ENCODE results near the gene ACOX3. TPM values are rescaled to one million over a fixed set of nuclear protein-coding genes. Genes with fewer than 3 reads are reported as not detected.

Gene ACOX3
- total RNA-seq, 1 experiment from 2014 or later = 21.0 TPM

DNA sequence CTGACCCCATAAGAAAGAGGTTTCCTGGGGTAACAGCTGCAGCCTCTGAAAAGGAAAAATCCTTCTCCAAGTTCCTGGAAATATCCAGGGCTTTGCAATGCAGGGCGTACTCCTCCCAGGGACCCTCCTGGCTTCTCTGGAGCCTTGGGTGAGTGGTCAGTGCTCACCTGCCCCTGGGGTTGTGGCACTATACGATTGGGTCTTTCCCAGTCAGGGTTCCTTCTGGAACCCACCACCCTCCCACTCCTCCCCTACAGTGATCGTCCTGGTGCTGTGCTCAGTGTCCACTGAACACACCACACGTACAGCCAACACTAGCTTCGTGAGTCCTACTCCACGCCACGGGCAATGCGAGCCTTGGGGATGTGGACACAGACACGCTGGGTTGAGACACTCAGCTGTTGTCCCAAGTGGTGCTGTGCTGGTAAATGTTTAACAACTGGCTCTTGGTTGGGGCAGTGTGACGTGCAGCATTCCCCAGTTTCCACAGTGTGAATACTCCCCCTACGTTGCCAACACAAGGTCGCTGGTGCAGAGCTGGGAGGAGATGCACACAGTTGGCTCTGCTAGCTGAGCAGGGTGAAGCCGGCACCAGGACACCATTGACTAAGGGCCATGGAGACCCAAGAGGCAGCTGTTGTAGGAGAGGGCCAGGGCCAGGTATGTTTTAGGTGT is 105.6 kb downstream of the ACOX3 start:
- no peak for DNase-seq
- Histone ChIP-seq H3K27ac (no peak overlapping the region), H3K9me3 (ENCODE audit: insufficient read depth, low read depth) (no peaks in the 10 kb centered on the region), H2AFZ (no peak overlapping the region), H3F3A (ENCODE audit: insufficient read depth, low read depth) (peaks cover 3% of the 10 kb centered on the region; the same call in 1 of the 2 replicates), H3K27me3 (ENCODE audit: insufficient read depth, low read depth) (no peaks in the 10 kb centered on the region), H3K36me3 (ENCODE audit: low read depth) (no peaks in the 10 kb centered on the region), H4K20me1 (ENCODE audit: insufficient read depth) (no peaks in the 10 kb centered on the region), H3K9me2 (ENCODE audit: insufficient read depth) (no peaks in the 10 kb centered on the region), H3K4me3 (no peak overlapping the region), H3K79me2 (ENCODE audit: low read depth) (no peaks in the 10 kb centered on the region), H3K4me2 (no peak overlapping the region), H3K4me1 (replicated peaks; ENCODE audit: insufficient read depth) (peaks cover 8% of the 10 kb centered on the region)
- POLR2A ChIA-PET (ENCODE audit: unreplicated experiment) = no interaction called here
- intact Hi-C loops (cut with micrococcal nuclease; ENCODE audit: unreplicated experiment) = no loop called here
- BruUV-seq (replicated peaks) = no TSS peak
- TF ChIP-seq, protein P1, sequence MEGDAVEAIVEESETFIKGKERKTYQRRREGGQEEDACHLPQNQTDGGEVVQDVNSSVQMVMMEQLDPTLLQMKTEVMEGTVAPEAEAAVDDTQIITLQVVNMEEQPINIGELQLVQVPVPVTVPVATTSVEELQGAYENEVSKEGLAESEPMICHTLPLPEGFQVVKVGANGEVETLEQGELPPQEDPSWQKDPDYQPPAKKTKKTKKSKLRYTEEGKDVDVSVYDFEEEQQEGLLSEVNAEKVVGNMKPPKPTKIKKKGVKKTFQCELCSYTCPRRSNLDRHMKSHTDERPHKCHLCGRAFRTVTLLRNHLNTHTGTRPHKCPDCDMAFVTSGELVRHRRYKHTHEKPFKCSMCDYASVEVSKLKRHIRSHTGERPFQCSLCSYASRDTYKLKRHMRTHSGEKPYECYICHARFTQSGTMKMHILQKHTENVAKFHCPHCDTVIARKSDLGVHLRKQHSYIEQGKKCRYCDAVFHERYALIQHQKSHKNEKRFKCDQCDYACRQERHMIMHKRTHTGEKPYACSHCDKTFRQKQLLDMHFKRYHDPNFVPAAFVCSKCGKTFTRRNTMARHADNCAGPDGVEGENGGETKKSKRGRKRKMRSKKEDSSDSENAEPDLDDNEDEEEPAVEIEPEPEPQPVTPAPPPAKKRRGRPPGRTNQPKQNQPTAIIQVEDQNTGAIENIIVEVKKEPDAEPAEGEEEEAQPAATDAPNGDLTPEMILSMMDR (conservative IDR thresholded peaks at IDR 0.05) = no peak
- TF ChIP-seq EZH2 (IDR thresholded peaks at IDR 0.05; ENCODE audit: low read depth) = no peak
- CTCF ChIA-PET = no interaction called here

DNA sequence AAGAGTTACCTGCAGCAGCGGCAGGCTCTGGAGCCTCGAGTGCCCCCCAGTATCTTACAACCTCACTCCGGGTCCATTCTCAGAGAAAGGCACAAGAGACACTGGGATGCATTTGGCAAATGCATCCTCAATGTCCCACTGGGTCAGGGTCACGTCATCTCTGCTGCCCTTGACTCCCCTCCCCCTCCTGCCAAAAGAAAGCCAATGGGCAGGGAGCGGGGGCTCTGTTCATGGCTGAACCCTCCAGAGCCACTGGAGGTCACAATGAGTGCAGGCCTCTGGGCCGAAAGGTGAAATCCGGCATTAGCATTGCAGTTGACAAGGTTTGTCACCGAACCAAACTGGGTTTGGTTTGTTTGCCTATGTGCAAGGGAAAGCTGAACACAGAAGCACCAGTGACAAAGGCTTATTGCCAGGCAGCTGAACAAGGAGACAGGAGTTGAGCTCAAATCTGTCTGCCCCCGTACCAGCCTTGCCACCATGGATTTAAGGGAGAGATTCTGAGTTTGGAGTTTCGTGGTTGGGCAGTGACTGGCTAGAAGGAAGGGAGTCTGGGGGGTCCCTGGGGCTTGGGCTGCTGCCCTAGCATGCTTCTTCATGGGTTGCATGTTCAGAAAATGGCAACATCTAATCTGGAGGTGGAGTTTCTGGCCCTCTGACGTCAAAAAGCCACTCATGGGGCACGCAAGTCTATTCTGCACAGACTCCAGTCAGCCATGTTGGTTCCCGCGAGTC is 106.6 kb downstream of the ACOX3 start:
- TF ChIP-seq, protein P1 (conservative IDR thresholded peaks at IDR 0.05) = no peak
- TF ChIP-seq EZH2 (IDR thresholded peaks at IDR 0.05; ENCODE audit: low read depth) = no peak
- CTCF ChIA-PET = no interaction called here
- H3F3A ChIP-seq (ENCODE audit: insufficient read depth, low read depth) = peaks cover 3% of the 10 kb centered on the region; the same call in 1 of the 2 replicates

DNA sequence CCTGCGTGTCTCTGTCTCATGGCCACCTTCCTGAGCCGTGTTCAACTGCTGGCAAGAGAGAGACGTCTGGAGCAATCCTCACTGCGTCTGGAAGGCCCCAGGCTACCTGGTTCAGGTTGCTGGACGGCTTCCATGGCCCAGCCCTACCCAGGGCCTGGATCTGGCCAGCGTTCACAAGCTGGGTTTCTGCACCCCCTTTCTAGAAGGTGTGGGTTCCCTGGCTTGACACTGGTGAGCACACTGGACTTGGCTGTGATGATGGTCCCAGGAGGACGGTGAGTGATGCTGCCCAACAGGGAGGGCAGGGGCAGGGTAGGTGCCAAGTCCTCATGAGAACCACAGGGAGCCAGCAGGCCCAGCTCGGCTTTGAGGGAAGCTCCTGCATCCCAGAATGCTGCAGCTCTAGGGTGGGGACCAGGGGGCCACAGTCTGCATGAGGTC is 107.6 kb downstream of the ACOX3 start:
- peaks cover 3% of the 10 kb centered on the region; the same call in 1 of the 2 replicates for H3F3A ChIP-seq (ENCODE audit: insufficient read depth, low read depth)
- H3K27ac ChIP-seq = no peak overlapping the region
- H3K79me2 ChIP-seq (ENCODE audit: low read depth) = no peaks in the 10 kb centered on the region
- H3K4me3 ChIP-seq = no peak overlapping the region
- DNase-seq = peak; percentile 41 to 49
- intact Hi-C loops (cut with micrococcal nuclease; ENCODE audit: unreplicated experiment) = no loop called here
- H3K4me1 ChIP-seq (replicated peaks; ENCODE audit: insufficient read depth) = peaks cover 8% of the 10 kb centered on the region
- H3K27me3 ChIP-seq (ENCODE audit: insufficient read depth, low read depth) = no peaks in the 10 kb centered on the region
- H2AFZ ChIP-seq = no peak overlapping the region
- H3K4me2 ChIP-seq = no peak overlapping the region
- CTCF ChIA-PET = no interaction called here
- H3K9me2 ChIP-seq (ENCODE audit: insufficient read depth) = no peaks in the 10 kb centered on the region
- BruUV-seq (replicated peaks) = no TSS peak
- no peaks in the 10 kb centered on the region for H3K36me3 ChIP-seq (ENCODE audit: low read depth)
- TF ChIP-seq, protein P1 (conservative IDR thresholded peaks at IDR 0.05) = no peak
- TF ChIP-seq EZH2 (IDR thresholded peaks at IDR 0.05; ENCODE audit: low read depth) = no peak
- POLR2A ChIA-PET (ENCODE audit: unreplicated experiment) = no interaction called here
- no peaks in the 10 kb centered on the region for H3K9me3 ChIP-seq (ENCODE audit: insufficient read depth, low read depth)
- no peaks in the 10 kb centered on the region for H4K20me1 ChIP-seq (ENCODE audit: insufficient read depth)

More for the DNA sequence above, 106.6 kb downstream of the ACOX3 start:
- Histone ChIP-seq H2AFZ (no peak overlapping the region), H3K9me2 (ENCODE audit: insufficient read depth) (no peaks in the 10 kb centered on the region), H3K27me3 (ENCODE audit: insufficient read depth, low read depth) (no peaks in the 10 kb centered on the region), H3K27ac (no peak overlapping the region), H3K36me3 (ENCODE audit: low read depth) (no peaks in the 10 kb centered on the region), H4K20me1 (ENCODE audit: insufficient read depth) (no peaks in the 10 kb centered on the region), H3K9me3 (ENCODE audit: insufficient read depth, low read depth) (no peaks in the 10 kb centered on the region), H3K4me2 (no peak overlapping the region), H3K4me1 (replicated peaks; ENCODE audit: insufficient read depth) (peaks cover 8% of the 10 kb centered on the region), H3K4me3 (no peak overlapping the region), H3K79me2 (ENCODE audit: low read depth) (no peaks in the 10 kb centered on the region)
- POLR2A ChIA-PET (ENCODE audit: unreplicated experiment) = no interaction called here
- intact Hi-C loops (cut with micrococcal nuclease; ENCODE audit: unreplicated experiment) = no loop called here
- DNase-seq = no peak
- BruUV-seq (replicated peaks) = no TSS peak
